ENCODE data around the gene CLIC5. TPM values are rescaled to one million over a fixed set of nuclear protein-coding genes. Genes with fewer than 3 reads are reported as not detected.

Gene CLIC5
- total and polyA plus RNA-seq, 5 donors from 2014 or later = 0.76 to 4.7 (median 2.3) TPM

- DNase-seq (no peak), ATAC-seq (ENCODE audit: low read depth in 2 of 2) (no peak)
- H3K27ac ChIP-seq (ENCODE audit: insufficient read depth, low read length, poor library complexity, severe bottlenecking) = no peak overlapping the region
- Mint-ChIP-seq H3K4me3 (no peak overlapping the region), H3K36me3 (no peaks in the 10 kb centered on the region), H3K27me3 (no peaks in the 10 kb centered on the region), H3K9me3 (no peaks in the 10 kb centered on the region), H3K4me1 (peaks cover 6 to 18% (median 11%) of the 10 kb centered on the region in 4 donors), H3K27ac (peak overlapping the region in 1 of 3 donors; percentile 7)
- H3K4me3 ChIP-seq (ENCODE audit: low read depth, low read length) = no peak overlapping the region
- no peaks in the 10 kb centered on the region for H3K9me3 ChIP-seq (ENCODE audit: control insufficient read depth in 2 of 2, low read length in 2 of 2)
- no peaks in the 10 kb centered on the region for H3K4me1 ChIP-seq (ENCODE audit: control insufficient read depth, insufficient read depth, low read length, poor library complexity, severe bottlenecking)
- no peaks in the 10 kb centered on the region for H3K27me3 ChIP-seq (ENCODE audit: control insufficient read depth, insufficient read depth, low read length)
- H3K36me3 ChIP-seq (ENCODE audit: control insufficient read depth, insufficient read depth, low read length) = no peaks in the 10 kb centered on the region
These were observed 93.9 kb downstream of the CLIC5 start for GRCh38 chr6:45921691-45922281.

- H3K9me3 Mint-ChIP-seq = peaks cover 0 to 4% (median 0%) of the 10 kb centered on the region in 7 donors
- H3K4me3 Mint-ChIP-seq = peak overlapping the region in 1 of 4 donors; percentile 70
- ATAC-seq (ENCODE audit: low read depth in 2 of 2) (no peak), DNase-seq (peak in 1 of 3 donors; percentile 18)
- Histone ChIP-seq H3K27ac (ENCODE audit: insufficient read depth, low read length, poor library complexity, severe bottlenecking) (no peak overlapping the region), H3K27me3 (ENCODE audit: control insufficient read depth, insufficient read depth, low read length) (no peaks in the 10 kb centered on the region), H3K9me3 (ENCODE audit: control insufficient read depth in 2 of 2, low read length in 2 of 2) (no peaks in the 10 kb centered on the region), H3K4me3 (ENCODE audit: low read depth, low read length) (no peak overlapping the region), H3K36me3 (ENCODE audit: control insufficient read depth, insufficient read depth, low read length) (no peaks in the 10 kb centered on the region), H3K4me1 (ENCODE audit: control insufficient read depth, insufficient read depth, low read length, poor library complexity, severe bottlenecking) (no peaks in the 10 kb centered on the region)
- H3K36me3 Mint-ChIP-seq = no peaks in the 10 kb centered on the region
- H3K27me3 Mint-ChIP-seq = no peaks in the 10 kb centered on the region
- peaks cover 6 to 18% (median 11%) of the 10 kb centered on the region in 4 donors for H3K4me1 Mint-ChIP-seq
- no peak overlapping the region for H3K27ac Mint-ChIP-seq
These were observed 94.7 kb downstream of the CLIC5 start for GRCh38 chr6:45920819-45921511.

DNA sequence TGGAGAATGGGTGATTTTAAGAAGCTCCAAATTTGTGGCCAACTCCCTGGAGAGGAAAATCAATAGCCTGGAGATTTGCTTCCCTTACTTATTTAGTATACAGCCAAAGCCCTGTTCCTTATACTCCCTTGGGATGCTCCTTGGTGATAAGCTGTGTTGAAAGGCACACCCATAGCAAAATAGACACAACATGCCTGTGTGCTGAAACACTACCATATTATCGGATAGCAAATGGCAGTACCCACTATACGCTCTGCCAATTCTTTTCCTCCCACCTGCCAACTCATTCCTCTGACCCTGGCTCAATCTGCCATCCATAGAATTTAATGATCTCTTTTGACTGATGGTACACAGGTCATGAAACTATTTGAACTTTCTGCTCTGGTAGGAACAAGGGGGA, 98.2 kb downstream of the CLIC5 start:
- no peaks in the 10 kb centered on the region for H3K27me3 Mint-ChIP-seq
- H3K4me1 Mint-ChIP-seq = peaks cover 1 to 7% (median 3%) of the 10 kb centered on the region in 4 donors
- Histone ChIP-seq H3K36me3 (ENCODE audit: control insufficient read depth, insufficient read depth, low read length) (peaks cover 2% of the 10 kb centered on the region), H3K9me3 (ENCODE audit: control insufficient read depth in 2 of 2, low read length in 2 of 2) (no peaks in the 10 kb centered on the region), H3K27ac (ENCODE audit: insufficient read depth, low read length, poor library complexity, severe bottlenecking) (no peak overlapping the region), H3K4me1 (ENCODE audit: control insufficient read depth, insufficient read depth, low read length, poor library complexity, severe bottlenecking) (no peaks in the 10 kb centered on the region), H3K27me3 (ENCODE audit: control insufficient read depth, insufficient read depth, low read length) (no peaks in the 10 kb centered on the region), H3K4me3 (ENCODE audit: low read depth, low read length) (no peak overlapping the region)
- peaks cover 0 to 4% (median 0%) of the 10 kb centered on the region in 7 donors for H3K9me3 Mint-ChIP-seq
- no peak overlapping the region for H3K4me3 Mint-ChIP-seq
- no peak for DNase-seq
- H3K27ac Mint-ChIP-seq = no peak overlapping the region
- H3K36me3 Mint-ChIP-seq = no peaks in the 10 kb centered on the region
- no peak for ATAC-seq (ENCODE audit: low read depth in 2 of 2)

- Histone ChIP-seq H3K4me3 (ENCODE audit: low read depth, low read length) (no peak overlapping the region), H3K4me1 (ENCODE audit: control insufficient read depth, insufficient read depth, low read length, poor library complexity, severe bottlenecking) (no peaks in the 10 kb centered on the region), H3K27me3 (ENCODE audit: control insufficient read depth, insufficient read depth, low read length) (no peaks in the 10 kb centered on the region), H3K9me3 (ENCODE audit: control insufficient read depth in 2 of 2, low read length in 2 of 2) (no peaks in the 10 kb centered on the region), H3K27ac (ENCODE audit: insufficient read depth, low read length, poor library complexity, severe bottlenecking) (no peak overlapping the region), H3K36me3 (ENCODE audit: control insufficient read depth, insufficient read depth, low read length) (peaks cover 2% of the 10 kb centered on the region)
- peaks cover 0 to 4% (median 0%) of the 10 kb centered on the region in 7 donors for H3K9me3 Mint-ChIP-seq
- no peak overlapping the region for H3K4me3 Mint-ChIP-seq
- peaks cover under 1% of the 10 kb centered on the region for H3K27me3 Mint-ChIP-seq
- ATAC-seq (ENCODE audit: low read depth in 2 of 2) (no peak), DNase-seq (no peak)
- H3K4me1 Mint-ChIP-seq = peaks cover 0 to 5% (median 1%) of the 10 kb centered on the region in 4 donors
- no peaks in the 10 kb centered on the region for H3K36me3 Mint-ChIP-seq
- H3K27ac Mint-ChIP-seq = peak overlapping the region in 1 of 3 donors; percentile 67
These were observed 99.0 kb downstream of the CLIC5 start for GRCh38 chr6:45916692-45917091.

GRCh38 chr6:45915780-45916468, 99.7 kb downstream of the CLIC5 start:
- no peaks in the 10 kb centered on the region for H3K27me3 ChIP-seq (ENCODE audit: control insufficient read depth, insufficient read depth, low read length)
- no peak for ATAC-seq (ENCODE audit: low read depth in 2 of 2)
- DNase-seq = no peak
- H3K4me3 ChIP-seq (ENCODE audit: low read depth, low read length) = no peak overlapping the region
- peaks cover 4% of the 10 kb centered on the region for H3K27me3 Mint-ChIP-seq
- no peaks in the 10 kb centered on the region for H3K9me3 ChIP-seq (ENCODE audit: control insufficient read depth in 2 of 2, low read length in 2 of 2)
- H3K4me3 Mint-ChIP-seq = no peak overlapping the region
- H3K36me3 ChIP-seq (ENCODE audit: control insufficient read depth, insufficient read depth, low read length) = peaks cover 2% of the 10 kb centered on the region
- H3K27ac ChIP-seq (ENCODE audit: insufficient read depth, low read length, poor library complexity, severe bottlenecking) = no peak overlapping the region
- H3K27ac Mint-ChIP-seq = no peak overlapping the region
- H3K4me1 ChIP-seq (ENCODE audit: control insufficient read depth, insufficient read depth, low read length, poor library complexity, severe bottlenecking) = no peaks in the 10 kb centered on the region
- no peaks in the 10 kb centered on the region for H3K36me3 Mint-ChIP-seq
- peaks cover 0 to 5% (median 0%) of the 10 kb centered on the region in 4 donors for H3K4me1 Mint-ChIP-seq
- peaks cover 0 to 4% (median 0%) of the 10 kb centered on the region in 7 donors for H3K9me3 Mint-ChIP-seq

- Histone ChIP-seq H3K36me3 (ENCODE audit: control insufficient read depth, insufficient read depth, low read length) (peaks cover 2% of the 10 kb centered on the region), H3K27me3 (ENCODE audit: control insufficient read depth, insufficient read depth, low read length) (no peaks in the 10 kb centered on the region), H3K4me1 (ENCODE audit: control insufficient read depth, insufficient read depth, low read length, poor library complexity, severe bottlenecking) (no peaks in the 10 kb centered on the region), H3K9me3 (ENCODE audit: control insufficient read depth in 2 of 2, low read length in 2 of 2) (no peaks in the 10 kb centered on the region), H3K4me3 (ENCODE audit: low read depth, low read length) (no peak overlapping the region), H3K27ac (ENCODE audit: insufficient read depth, low read length, poor library complexity, severe bottlenecking) (no peak overlapping the region)
- H3K9me3 Mint-ChIP-seq = peaks cover 0 to 4% (median 0%) of the 10 kb centered on the region in 7 donors
- peaks cover 8% of the 10 kb centered on the region for H3K27me3 Mint-ChIP-seq
- no peak for DNase-seq
- no peaks in the 10 kb centered on the region for H3K4me1 Mint-ChIP-seq
- no peaks in the 10 kb centered on the region for H3K36me3 Mint-ChIP-seq
- no peak for ATAC-seq (ENCODE audit: low read depth in 2 of 2)
- no peak overlapping the region for H3K4me3 Mint-ChIP-seq
- H3K27ac Mint-ChIP-seq = peak overlapping the region in 1 of 3 donors; percentile 61
These were observed 104.0 kb downstream of the CLIC5 start for GRCh38 chr6:45911691-45912090.

GRCh38 chr6:45903959-45904358, 111.7 kb downstream of the CLIC5 start:
- no peak overlapping the region for H3K27ac Mint-ChIP-seq
- no peak overlapping the region for H3K4me3 ChIP-seq (ENCODE audit: low read depth, low read length)
- DNase-seq = no peak
- no peak overlapping the region for H3K4me3 Mint-ChIP-seq
- H3K27me3 Mint-ChIP-seq = peaks cover 8% of the 10 kb centered on the region
- H3K27me3 ChIP-seq (ENCODE audit: control insufficient read depth, insufficient read depth, low read length) = no peaks in the 10 kb centered on the region
- no peak overlapping the region for H3K27ac ChIP-seq (ENCODE audit: insufficient read depth, low read length, poor library complexity, severe bottlenecking)
- peaks cover 0 to 2% (median 0%) of the 10 kb centered on the region in 7 donors for H3K9me3 Mint-ChIP-seq
- H3K9me3 ChIP-seq (ENCODE audit: control insufficient read depth in 2 of 2, low read length in 2 of 2) = no peaks in the 10 kb centered on the region
- ATAC-seq (ENCODE audit: low read depth in 2 of 2) = no peak
- H3K36me3 Mint-ChIP-seq = peaks cover 6% of the 10 kb centered on the region
- H3K36me3 ChIP-seq (ENCODE audit: control insufficient read depth, insufficient read depth, low read length) = no peaks in the 10 kb centered on the region
- H3K4me1 ChIP-seq (ENCODE audit: control insufficient read depth, insufficient read depth, low read length, poor library complexity, severe bottlenecking) = no peaks in the 10 kb centered on the region
- H3K4me1 Mint-ChIP-seq = no peaks in the 10 kb centered on the region

All from CD4-positive, CD25-positive, alpha-beta regulatory T cell (primary cell).